ENCODE data around the gene SEPTIN1.
"Not testable (repeated sequence)": the region's sequence is repeated elsewhere in the genome, so short reads cannot be mapped to it uniquely, and the experiment has no call there.

Gene SEPTIN1

GRCh38 chr16:30401768-30402425, 19.5 kb upstream of the SEPTIN1 start:
- no peak for DNase-seq

GRCh38 chr16:30399435-30400186, 17.2 kb upstream of the SEPTIN1 start:
- DNase-seq, result no peak

- DNase-seq, result no peak
Observed at GRCh38 chr16:30398661-30399434, 16.5 kb upstream of the SEPTIN1 start.

- no peak for DNase-seq
Observed at GRCh38 chr16:30397776-30398660, 15.7 kb upstream of the SEPTIN1 start.

- no peak for DNase-seq
Observed at GRCh38 chr16:30397056-30397455, 14.7 kb upstream of the SEPTIN1 start.

- DNase-seq, result not testable (repeated sequence)
Observed at GRCh38 chr16:30396627-30397026, 14.3 kb upstream of the SEPTIN1 start.

- DNase-seq, result peak in 3 of 58 donors; percentile 9 to 37 (median 34)
Observed at GRCh38 chr16:30395992-30396585, 13.7 kb upstream of the SEPTIN1 start.

GRCh38 chr16:30395155-30395991, 13.0 kb upstream of the SEPTIN1 start, which contains the start of gene ZNF48:
ZNF48 (plus strand) TSS chr16:30395420; CDS start chr16:30395795, 375 bp downstream.
- DNase-seq, result peak in 57 of 58 donors; percentile 32 to 95 (median 83)

- DNase-seq, result peak in 2 of 58 donors; percentile 53 to 62
Observed at GRCh38 chr16:30394592-30395154, 12.3 kb upstream of the SEPTIN1 start.

GRCh38 chr16:30383521-30383920, 1.2 kb upstream of the SEPTIN1 start:
- no peak for DNase-seq

- no peak for DNase-seq
Observed at GRCh38 chr16:30381291-30382041, 895 bp downstream of the SEPTIN1 start.

- no peak for DNase-seq
Observed at GRCh38 chr16:30380803-30381208, 1.6 kb downstream of the SEPTIN1 start.

- no peak for DNase-seq
Observed at GRCh38 chr16:30380072-30380802, 2.1 kb downstream of the SEPTIN1 start.

- no peak for DNase-seq
Observed at GRCh38 chr16:30379158-30379783, 3.1 kb downstream of the SEPTIN1 start.

- peak in 57 of 58 donors; percentile 84 to 100 (median 99) for DNase-seq
Observed at GRCh38 chr16:30378236-30379157, 3.9 kb downstream of the SEPTIN1 start.

- DNase-seq, result peak in 53 of 58 donors; percentile 54 to 95 (median 86)
Observed at GRCh38 chr16:30377812-30378235, 4.5 kb downstream of the SEPTIN1 start.

Measured in anterior cingulate cortex (tissue), 58 donors.